ENCODE measurements around the gene BAZ2B.

Gene BAZ2B

GRCh38 chr2:159614534-159615366 lies 1.6 kb downstream of the BAZ2B start:
- DNase-seq = no peak
- Histone ChIP-seq H3K4me3 (ENCODE audit: low read depth, low read length) (peak overlapping the region; percentile 65), H3K36me3 (replicated peaks) (no peaks in the 10 kb centered on the region), H3K27ac (peak overlapping the region; percentile 97), H3K27me3 (replicated peaks) (no peaks in the 10 kb centered on the region)
- TF ChIP-seq, protein P1, sequence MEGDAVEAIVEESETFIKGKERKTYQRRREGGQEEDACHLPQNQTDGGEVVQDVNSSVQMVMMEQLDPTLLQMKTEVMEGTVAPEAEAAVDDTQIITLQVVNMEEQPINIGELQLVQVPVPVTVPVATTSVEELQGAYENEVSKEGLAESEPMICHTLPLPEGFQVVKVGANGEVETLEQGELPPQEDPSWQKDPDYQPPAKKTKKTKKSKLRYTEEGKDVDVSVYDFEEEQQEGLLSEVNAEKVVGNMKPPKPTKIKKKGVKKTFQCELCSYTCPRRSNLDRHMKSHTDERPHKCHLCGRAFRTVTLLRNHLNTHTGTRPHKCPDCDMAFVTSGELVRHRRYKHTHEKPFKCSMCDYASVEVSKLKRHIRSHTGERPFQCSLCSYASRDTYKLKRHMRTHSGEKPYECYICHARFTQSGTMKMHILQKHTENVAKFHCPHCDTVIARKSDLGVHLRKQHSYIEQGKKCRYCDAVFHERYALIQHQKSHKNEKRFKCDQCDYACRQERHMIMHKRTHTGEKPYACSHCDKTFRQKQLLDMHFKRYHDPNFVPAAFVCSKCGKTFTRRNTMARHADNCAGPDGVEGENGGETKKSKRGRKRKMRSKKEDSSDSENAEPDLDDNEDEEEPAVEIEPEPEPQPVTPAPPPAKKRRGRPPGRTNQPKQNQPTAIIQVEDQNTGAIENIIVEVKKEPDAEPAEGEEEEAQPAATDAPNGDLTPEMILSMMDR (IDR thresholded peaks at IDR 0.05; ENCODE audit: low read depth, low read length, missing control alignments) = no peak
- in situ Hi-C loops (cut with HindIII; ENCODE audit: low pct_ligation_motif_present, low sequenced_read_pairs) = no loop called here

- TF ChIP-seq, protein P1 (IDR thresholded peaks at IDR 0.05; ENCODE audit: low read depth, low read length, missing control alignments) = no peak
- peak overlapping the region; percentile 97 for H3K27ac ChIP-seq
- DNase-seq = no peak
- in situ Hi-C loops (cut with HindIII; ENCODE audit: low pct_ligation_motif_present, low sequenced_read_pairs) = no loop called here
- H3K36me3 ChIP-seq (replicated peaks) = no peaks in the 10 kb centered on the region
- peak overlapping the region; percentile 65 for H3K4me3 ChIP-seq (ENCODE audit: low read depth, low read length)
- H3K27me3 ChIP-seq (replicated peaks) = no peaks in the 10 kb centered on the region
Observed at GRCh38 chr2:159613651-159614285, 2.6 kb downstream of the BAZ2B start.

- TF ChIP-seq, protein P1 (IDR thresholded peaks at IDR 0.05; ENCODE audit: low read depth, low read length, missing control alignments) = no peak
- Histone ChIP-seq H3K27ac (no peak overlapping the region), H3K4me3 (ENCODE audit: low read depth, low read length) (no peak overlapping the region), H3K27me3 (replicated peaks) (no peaks in the 10 kb centered on the region), H3K36me3 (replicated peaks) (no peaks in the 10 kb centered on the region)
- in situ Hi-C loops (cut with HindIII; ENCODE audit: low pct_ligation_motif_present, low sequenced_read_pairs) = no loop called here
- DNase-seq = no peak
Observed at GRCh38 chr2:159613091-159613490, 3.3 kb downstream of the BAZ2B start.

- Histone ChIP-seq H3K36me3 (replicated peaks) (no peaks in the 10 kb centered on the region), H3K27me3 (replicated peaks) (no peaks in the 10 kb centered on the region), H3K27ac (no peak overlapping the region), H3K4me3 (ENCODE audit: low read depth, low read length) (no peak overlapping the region)
- TF ChIP-seq, protein P1 (IDR thresholded peaks at IDR 0.05; ENCODE audit: low read depth, low read length, missing control alignments) = no peak
- DNase-seq = no peak
- in situ Hi-C loops (cut with HindIII; ENCODE audit: low pct_ligation_motif_present, low sequenced_read_pairs) = no loop called here
Observed at GRCh38 chr2:159612255-159612901, 4.0 kb downstream of the BAZ2B start.

DNA sequence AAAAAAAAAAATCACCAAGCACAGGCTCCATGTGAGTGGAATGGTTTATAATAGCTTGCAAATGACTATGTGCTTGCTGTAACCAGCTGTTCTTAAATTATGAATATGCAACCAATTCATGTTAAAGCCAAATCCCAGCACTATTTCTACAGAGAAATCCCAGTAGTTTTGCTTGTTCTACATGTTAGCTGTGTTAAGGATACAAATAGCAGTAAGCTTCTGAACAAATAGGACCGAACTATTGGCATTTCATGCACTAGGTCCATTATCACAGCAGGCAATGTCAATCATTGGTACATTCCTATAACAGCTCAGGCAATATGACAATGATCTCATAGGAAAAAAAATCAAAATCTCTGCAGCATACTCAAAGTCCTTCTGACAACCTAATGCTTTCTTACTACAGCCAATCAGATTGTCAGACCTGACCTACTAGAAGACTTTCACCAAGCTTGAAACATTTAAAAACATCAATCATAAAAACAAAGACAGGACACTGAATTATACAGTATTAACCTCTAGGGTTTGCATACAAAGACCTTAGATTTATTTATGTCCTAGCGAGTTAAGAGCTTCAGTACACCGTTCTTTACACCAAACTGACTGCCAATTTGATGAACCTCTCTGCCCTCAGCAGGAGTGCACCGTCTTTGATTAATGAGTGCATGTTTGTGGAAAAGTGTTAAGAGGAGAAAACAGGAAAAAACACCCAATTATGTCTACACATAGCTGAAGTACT lies 6.4 kb downstream of the BAZ2B start:
- in situ Hi-C loops (cut with HindIII; ENCODE audit: low pct_ligation_motif_present, low sequenced_read_pairs) = no loop called here
- DNase-seq = no peak
- TF ChIP-seq, protein P1 (IDR thresholded peaks at IDR 0.05; ENCODE audit: low read depth, low read length, missing control alignments) = no peak
- no peak overlapping the region for H3K27ac ChIP-seq
- no peaks in the 10 kb centered on the region for H3K27me3 ChIP-seq (replicated peaks)
- no peaks in the 10 kb centered on the region for H3K36me3 ChIP-seq (replicated peaks)
- H3K4me3 ChIP-seq (ENCODE audit: low read depth, low read length) = no peak overlapping the region
